NB4 (cell line): Measurements from ENCODE around the gene FAM20B.

Experiments used
- CTCF ChIP-seq: IDR thresholded peaks from one replicate; pipeline ENCODE4 v1.5.1; 2012; ENCODE audit warnings: low read depth, low read length
- MAX ChIP-seq: IDR thresholded peaks from 2 replicates; pipeline ENCODE4 v1.6.1; 2011; ENCODE audit warnings: low read depth, low read length
- POLR2A ChIP-seq: IDR thresholded peaks from 2 replicates; pipeline ENCODE4 v1.6.1; 2011; ENCODE audit warnings: mild to moderate bottlenecking; ENCODE audit not compliant: insufficient read length; ENCODE audit errors: extremely low read depth

DNA sequence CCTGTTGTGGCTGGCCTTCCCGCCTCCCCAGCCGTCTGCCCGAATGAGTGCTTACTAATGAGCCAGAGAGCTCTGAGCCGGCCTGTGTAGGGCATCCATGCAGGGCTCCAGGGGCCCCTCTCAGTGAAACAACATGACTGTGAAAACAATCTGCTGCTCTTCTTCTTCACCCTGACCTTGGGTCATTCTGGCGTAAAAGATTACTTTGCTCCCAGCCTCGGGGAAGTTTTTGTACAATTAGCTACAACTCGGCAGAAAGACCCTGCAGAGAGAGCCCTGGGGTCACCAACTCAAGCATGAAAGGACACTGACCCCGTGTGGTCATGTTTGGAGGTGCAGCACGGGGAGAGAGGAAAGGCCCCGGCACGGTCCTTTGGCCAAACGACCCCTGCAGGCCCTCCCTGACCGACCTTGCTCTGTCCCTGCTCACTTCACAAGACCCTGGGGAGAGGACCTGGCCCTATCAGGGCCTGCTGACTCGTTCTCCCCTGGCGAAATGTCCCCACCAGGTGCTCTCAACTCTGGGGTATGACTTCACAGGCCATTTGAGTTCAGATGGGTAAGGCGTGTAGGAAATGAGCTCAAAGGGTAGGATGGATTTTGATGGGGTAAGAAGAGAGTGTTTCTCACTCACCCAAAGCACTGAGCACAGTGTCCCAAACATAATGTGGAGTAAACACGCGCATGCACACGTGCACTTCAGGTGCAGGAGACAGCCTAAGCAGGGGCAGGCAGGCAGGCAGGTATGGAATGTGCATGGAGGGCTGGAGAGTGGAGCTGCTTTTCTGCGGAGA lies 22.9 kb upstream of the FAM20B start:
- peak; percentile 91 for TF ChIP-seq CTCF
- TF ChIP-seq MAX, result peak; percentile 66
- no peak for TF ChIP-seq POLR2A
